GM21737 (cell line): ENCODE measurements around the gene KSR2.

ENCODE experiments used
- ATAC-seq: cut with Tn5 transposase; IDR thresholded peaks from one replicate; pipeline ENCODE4 v1.9.1; 2021; ENCODE audit warnings: mild to moderate bottlenecking, moderate library complexity; ENCODE audit not compliant: unreplicated experiment

KSR2 gene

GRCh38 chr12:117702741-117703140 is 266.0 kb downstream of the KSR2 start:
- no peak for ATAC-seq

- ATAC-seq, result no peak
Observed at GRCh38 chr12:117699575-117699974, 269.2 kb downstream of the KSR2 start.

- ATAC-seq, result no peak
Observed at GRCh38 chr12:117699118-117699517, 269.7 kb downstream of the KSR2 start.

GRCh38 chr12:117695956-117696355 is 272.8 kb downstream of the KSR2 start:
- no peak for ATAC-seq

- ATAC-seq, result no peak
Observed at GRCh38 chr12:117692512-117692911, 276.3 kb downstream of the KSR2 start.

GRCh38 chr12:117689857-117690256 is 278.9 kb downstream of the KSR2 start:
- no peak for ATAC-seq

- no peak for ATAC-seq
Observed at GRCh38 chr12:117688446-117688845, 280.3 kb downstream of the KSR2 start.

GRCh38 chr12:117686911-117687377 is 281.8 kb downstream of the KSR2 start:
- ATAC-seq, result no peak

- ATAC-seq, result no peak
Observed at GRCh38 chr12:117686210-117686609, 282.6 kb downstream of the KSR2 start.

- ATAC-seq, result no peak
Observed at GRCh38 chr12:117685110-117685926, 283.5 kb downstream of the KSR2 start.

- no peak for ATAC-seq
Observed at GRCh38 chr12:117684471-117684870, 284.3 kb downstream of the KSR2 start.

- ATAC-seq, result no peak
Observed at GRCh38 chr12:117680312-117680711, 288.5 kb downstream of the KSR2 start.

- no peak for ATAC-seq
Observed at GRCh38 chr12:117679776-117680175, 289.0 kb downstream of the KSR2 start.

- no peak for ATAC-seq
Observed at GRCh38 chr12:117674763-117675162, 294.0 kb downstream of the KSR2 start.

- no peak for ATAC-seq
Observed at GRCh38 chr12:117674313-117674712, 294.5 kb downstream of the KSR2 start.

GRCh38 chr12:117671734-117672133 is 297.1 kb downstream of the KSR2 start:
- ATAC-seq, result no peak

- ATAC-seq, result no peak
Observed at GRCh38 chr12:117664169-117664568, 304.6 kb downstream of the KSR2 start.

GRCh38 chr12:117662620-117663395 is 306.0 kb downstream of the KSR2 start:
- no peak for ATAC-seq

GRCh38 chr12:117662220-117662619 is 306.6 kb downstream of the KSR2 start:
- no peak for ATAC-seq

GRCh38 chr12:117661471-117661870 is 307.3 kb downstream of the KSR2 start:
- no peak for ATAC-seq

- ATAC-seq, result no peak
Observed at GRCh38 chr12:117660896-117661295, 307.9 kb downstream of the KSR2 start.

GRCh38 chr12:117658226-117658625 is 310.6 kb downstream of the KSR2 start:
- no peak for ATAC-seq
